ENCODE results near the gene ZNF69. TPM values are rescaled to one million over a fixed set of nuclear protein-coding genes. Genes with fewer than 3 reads are reported as not detected.
"Not testable (repeated sequence)": the region's sequence is repeated elsewhere in the genome, so short reads cannot be mapped to it uniquely, and the experiment has no call there.

Gene ZNF69
- polyA plus RNA-seq, 1 experiment = 4.5 TPM

DNA sequence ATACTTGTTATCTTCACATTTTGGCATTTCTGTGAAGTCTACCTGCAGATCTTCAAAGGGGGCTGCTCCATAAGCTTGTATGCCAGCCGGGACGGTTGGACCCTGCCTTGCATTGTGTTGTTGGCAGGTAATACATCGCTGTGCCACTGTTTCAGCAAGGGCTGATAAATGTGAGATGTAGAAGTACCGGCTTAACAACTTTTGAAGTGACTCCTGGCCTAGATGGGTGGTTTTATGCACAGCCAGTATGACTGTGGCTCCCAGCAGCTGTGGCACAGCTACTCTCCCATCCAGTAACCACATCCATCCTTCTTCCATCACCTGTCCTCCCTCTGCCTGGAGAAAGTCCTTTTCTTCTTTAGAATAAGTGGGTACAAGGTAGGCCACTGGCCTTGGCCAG, 57.1 kb downstream of the ZNF69 start:
- Histone ChIP-seq H3K27me3 (ENCODE audit: control insufficient read depth, insufficient read depth, low read length) (no peaks in the 10 kb centered on the region), H3K27ac (ENCODE audit: low read depth, low read length) (no peak overlapping the region), H3K4me3 (ENCODE audit: low read depth, low read length) (no peak overlapping the region), H3K9me3 (ENCODE audit: control insufficient read depth, insufficient read depth, low read length) (peaks cover 71% of the 10 kb centered on the region)
- no peak for DNase-seq (ENCODE audit: low read depth, low spot score)
- ChIA-PET POLR2A (no interaction called here), CTCF (interaction anchor here (0.6 kb wide), 1 partner anchor 121 kb away, joined by 3 read pairs; no protein-coding TSS in a partner anchor)
- TF ChIP-seq, protein P1, sequence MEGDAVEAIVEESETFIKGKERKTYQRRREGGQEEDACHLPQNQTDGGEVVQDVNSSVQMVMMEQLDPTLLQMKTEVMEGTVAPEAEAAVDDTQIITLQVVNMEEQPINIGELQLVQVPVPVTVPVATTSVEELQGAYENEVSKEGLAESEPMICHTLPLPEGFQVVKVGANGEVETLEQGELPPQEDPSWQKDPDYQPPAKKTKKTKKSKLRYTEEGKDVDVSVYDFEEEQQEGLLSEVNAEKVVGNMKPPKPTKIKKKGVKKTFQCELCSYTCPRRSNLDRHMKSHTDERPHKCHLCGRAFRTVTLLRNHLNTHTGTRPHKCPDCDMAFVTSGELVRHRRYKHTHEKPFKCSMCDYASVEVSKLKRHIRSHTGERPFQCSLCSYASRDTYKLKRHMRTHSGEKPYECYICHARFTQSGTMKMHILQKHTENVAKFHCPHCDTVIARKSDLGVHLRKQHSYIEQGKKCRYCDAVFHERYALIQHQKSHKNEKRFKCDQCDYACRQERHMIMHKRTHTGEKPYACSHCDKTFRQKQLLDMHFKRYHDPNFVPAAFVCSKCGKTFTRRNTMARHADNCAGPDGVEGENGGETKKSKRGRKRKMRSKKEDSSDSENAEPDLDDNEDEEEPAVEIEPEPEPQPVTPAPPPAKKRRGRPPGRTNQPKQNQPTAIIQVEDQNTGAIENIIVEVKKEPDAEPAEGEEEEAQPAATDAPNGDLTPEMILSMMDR (IDR thresholded peaks at IDR 0.05; ENCODE audit: low read depth, low read length) = no peak

DNA sequence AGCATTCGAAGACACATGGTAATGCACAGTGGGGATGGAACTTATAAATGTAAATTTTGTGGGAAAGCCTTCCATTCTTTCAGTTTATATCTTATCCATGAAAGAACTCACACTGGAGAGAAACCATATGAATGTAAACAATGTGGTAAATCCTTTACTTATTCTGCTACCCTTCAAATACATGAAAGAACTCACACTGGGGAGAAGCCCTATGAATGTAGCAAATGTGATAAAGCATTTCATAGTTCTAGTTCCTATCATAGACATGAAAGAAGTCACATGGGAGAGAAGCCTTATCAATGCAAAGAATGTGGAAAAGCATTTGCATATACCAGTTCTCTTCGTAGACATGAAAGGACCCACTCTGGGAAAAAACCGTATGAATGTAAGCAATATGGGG, 61.1 kb downstream of the ZNF69 start:
- TF ChIP-seq, protein P1 (IDR thresholded peaks at IDR 0.05; ENCODE audit: low read depth, low read length) = no peak
- CTCF ChIA-PET = no interaction called here
- no peak for DNase-seq (ENCODE audit: low read depth, low spot score)
- Histone ChIP-seq H3K9me3 (ENCODE audit: control insufficient read depth, insufficient read depth, low read length) (peaks cover 78% of the 10 kb centered on the region), H3K4me3 (ENCODE audit: low read depth, low read length) (no peak overlapping the region), H3K27me3 (ENCODE audit: control insufficient read depth, insufficient read depth, low read length) (no peaks in the 10 kb centered on the region), H3K27ac (ENCODE audit: low read depth, low read length) (no peak overlapping the region)
- POLR2A ChIA-PET = no interaction called here

DNA sequence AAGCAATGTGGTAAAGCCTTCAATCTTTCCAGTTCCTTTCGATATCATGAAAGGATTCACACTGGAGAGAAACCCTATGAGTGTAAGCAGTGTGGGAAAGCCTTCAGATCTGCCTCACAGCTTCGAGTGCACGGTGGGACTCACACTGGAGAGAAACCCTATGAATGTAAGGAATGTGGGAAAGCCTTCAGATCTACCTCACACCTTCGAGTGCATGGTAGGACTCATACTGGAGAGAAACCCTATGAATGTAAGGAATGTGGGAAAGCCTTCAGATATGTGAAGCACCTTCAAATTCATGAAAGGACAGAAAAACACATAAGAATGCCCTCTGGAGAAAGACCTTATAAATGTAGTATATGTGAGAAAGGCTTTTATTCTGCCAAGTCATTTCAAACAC, 61.6 kb downstream of the ZNF69 start:
- Histone ChIP-seq H3K27ac (ENCODE audit: low read depth, low read length) (no peak overlapping the region), H3K27me3 (ENCODE audit: control insufficient read depth, insufficient read depth, low read length) (no peaks in the 10 kb centered on the region), H3K9me3 (ENCODE audit: control insufficient read depth, insufficient read depth, low read length) (peaks cover 73% of the 10 kb centered on the region), H3K4me3 (ENCODE audit: low read depth, low read length) (no peak overlapping the region)
- TF ChIP-seq, protein P1 (IDR thresholded peaks at IDR 0.05; ENCODE audit: low read depth, low read length) = no peak
- CTCF ChIA-PET = no interaction called here
- no peak for DNase-seq (ENCODE audit: low read depth, low spot score)
- POLR2A ChIA-PET = no interaction called here

DNA sequence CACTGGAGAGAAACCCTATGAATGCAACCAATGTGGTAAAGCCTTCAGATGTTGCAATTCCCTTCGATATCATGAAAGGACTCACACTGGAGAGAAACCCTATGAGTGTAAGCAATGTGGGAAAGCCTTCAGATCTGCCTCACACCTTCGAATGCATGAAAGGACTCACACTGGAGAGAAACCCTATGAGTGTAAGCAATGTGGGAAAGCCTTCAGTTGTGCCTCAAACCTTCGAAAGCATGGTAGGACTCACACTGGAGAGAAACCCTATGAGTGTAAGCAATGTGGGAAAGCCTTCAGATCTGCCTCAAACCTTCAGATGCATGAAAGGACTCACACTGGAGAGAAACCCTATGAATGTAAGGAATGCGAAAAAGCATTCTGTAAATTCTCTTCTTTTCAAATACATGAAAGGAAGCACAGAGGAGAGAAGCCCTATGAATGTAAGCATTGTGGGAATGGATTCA, 62.1 kb downstream of the ZNF69 start:
- H3K27ac ChIP-seq (ENCODE audit: low read depth, low read length); POLR2A ChIA-PET; DNase-seq (ENCODE audit: low read depth, low spot score); CTCF ChIA-PET; H3K27me3 ChIP-seq (ENCODE audit: control insufficient read depth, insufficient read depth, low read length); H3K4me3 ChIP-seq (ENCODE audit: low read depth, low read length): not testable (repeated sequence)
- H3K9me3 ChIP-seq (ENCODE audit: control insufficient read depth, insufficient read depth, low read length) = peaks cover 72% of the 10 kb centered on the region

DNA sequence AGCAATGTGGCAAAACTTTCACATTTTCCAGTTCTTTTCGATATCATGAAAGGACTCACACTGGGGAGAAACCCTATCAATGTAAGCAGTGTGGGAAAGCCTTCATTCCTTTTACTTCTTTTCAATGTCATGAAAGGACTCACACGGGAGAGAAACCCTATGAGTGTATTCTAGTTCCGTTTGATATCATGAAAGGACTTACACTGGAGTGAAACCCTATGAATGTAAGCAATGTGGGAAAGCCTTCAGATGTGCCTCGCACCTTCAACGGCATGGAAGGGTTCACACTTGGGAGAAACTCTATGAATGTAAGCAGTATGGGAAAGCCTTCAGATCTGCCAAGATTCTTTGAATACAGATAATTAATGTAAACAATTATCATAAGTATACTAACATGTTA, 62.7 kb downstream of the ZNF69 start:
- no peaks in the 10 kb centered on the region for H3K27me3 ChIP-seq (ENCODE audit: control insufficient read depth, insufficient read depth, low read length)
- peaks cover 68% of the 10 kb centered on the region for H3K9me3 ChIP-seq (ENCODE audit: control insufficient read depth, insufficient read depth, low read length)
- no peak overlapping the region for H3K27ac ChIP-seq (ENCODE audit: low read depth, low read length)
- CTCF ChIA-PET = no interaction called here
- no peak for DNase-seq (ENCODE audit: low read depth, low spot score)
- TF ChIP-seq, protein P1 (IDR thresholded peaks at IDR 0.05; ENCODE audit: low read depth, low read length) = no peak
- POLR2A ChIA-PET = no interaction called here
- no peak overlapping the region for H3K4me3 ChIP-seq (ENCODE audit: low read depth, low read length)

Other genes with a start within 250 kb of the ZNF69 start
- 2.6 and 3.8 TPM in 2 replicates for gene ZNF823, start 148.8 kb upstream of the ZNF69 start, polyA plus RNA-seq (2011; rRNA removed)
- 4.6 and 6.3 TPM in 2 replicates for gene ZNF441, start 120.8 kb upstream of the ZNF69 start, polyA plus RNA-seq (2011; rRNA removed)
- gene ZNF491, start 89.3 kb upstream of the ZNF69 start, polyA plus RNA-seq (2011; rRNA removed) = 2.1 and 2.2 TPM in 2 replicates
- gene ZNF440, start 73.5 kb upstream of the ZNF69 start, polyA plus RNA-seq (2011; rRNA removed) = 4.9 and 6.3 TPM in 2 replicates
- 5.3 and 7.0 TPM in 2 replicates for gene ZNF439, start 39.1 kb upstream of the ZNF69 start, polyA plus RNA-seq (2011; rRNA removed)
- gene ZNF700, start 37.3 kb downstream of the ZNF69 start, polyA plus RNA-seq (2011; rRNA removed) = 6.6 and 8.4 TPM in 2 replicates
- 2.1 and 3.0 TPM in 2 replicates for gene ZNF763, start 77.3 kb downstream of the ZNF69 start, polyA plus RNA-seq (2011; rRNA removed)
- 4.3 and 5.6 TPM in 2 replicates for gene ZNF433, start 147.9 kb downstream of the ZNF69 start, polyA plus RNA-seq (2011; rRNA removed)
- gene ZNF878, start 165.2 kb downstream of the ZNF69 start, polyA plus RNA-seq (2011; rRNA removed) = 0.12 and 0.15 TPM in 2 replicates
- gene ZNF844, start 176.9 kb downstream of the ZNF69 start, polyA plus RNA-seq (2011; rRNA removed) = 4.5 and 6.9 TPM in 2 replicates

All from AG04450 (cell line).